K562 treated with DMSO at 1 percent for 48 hours (cell line): ENCODE data around the gene MORN2. TPM values are rescaled to one million over a fixed set of nuclear protein-coding genes. Genes with fewer than 3 reads are reported as not detected.

Experiments used
- total RNA-seq: library from RNA; unstranded; fragments of 300-600 nt; gene quantifications from 2 replicates; pipeline ENCODE4 v1.2.3, GENCODE V29; 2022; ENCODE audit warnings: low replicate concordance; ENCODE audit errors: extremely low read depth

Gene MORN2
- not detected in 2 replicates for total RNA-seq

GRCh38 chr2:38875576-38876367, at the start of gene MORN2, which contains the start of gene DHX57:
MORN2 (plus strand) TSS chr2:38875976.
DHX57 (minus strand) TSS chr2:38875934; CDS start chr2:38868405, 7,529 bp downstream.

GRCh38 chr2:38889575-38889974, 13.8 kb downstream of the MORN2 start, which contains the start of gene ARHGEF33:
ARHGEF33 (plus strand) TSS chr2:38889875; CDS start chr2:38919448, 29,573 bp downstream.

Other genes with a start within 250 kb of the MORN2 start
- gene GALM, start 209.9 kb upstream of the MORN2 start, total RNA-seq = not detected in 2 replicates
- gene SRSF7, start 124.6 kb upstream of the MORN2 start, total RNA-seq = not detected in 2 replicates
- not detected in 2 replicates for gene GEMIN6, start 97.8 kb upstream of the MORN2 start, total RNA-seq
- not detected in 2 replicates for gene DHX57, start within 50 bp of the MORN2 start, total RNA-seq
- gene ARHGEF33, start 13.9 kb downstream of the MORN2 start, total RNA-seq = not detected in 2 replicates
- gene SOS1, start 245.1 kb downstream of the MORN2 start, total RNA-seq = not detected in 2 replicates